RPMI7951 (cell line): ENCODE measurements around the gene RDH8. TPM values are rescaled to one million over a fixed set of nuclear protein-coding genes. Genes with fewer than 3 reads are reported as not detected.
A peak's percentile ranks its signal among the peaks of the same experiment; 100 is the strongest.

Experiments used
- DNase-seq: peaks from one replicate; pipeline ENCODE4 v3.0.0-alpha.2; 2012; ENCODE audit warnings: low read depth
- total RNA-seq: library from RNA; depleted of rRNA; stranded (reverse); fragments of >200 nt; shearing (Covaris generic); gene quantifications from 2 replicates; pipeline ENCODE4 v1.2.3, GENCODE V29; 2014; rRNA removed

RDH8 gene
- total RNA-seq, 1 experiment from 2014 or later = 0.12 TPM

GRCh38 chr19:10036601-10037071, 23.4 kb downstream of the RDH8 start:
- peak; percentile 59 for DNase-seq

GRCh38 chr19:10037367-10037766, 24.1 kb downstream of the RDH8 start:
- no peak for DNase-seq

- DNase-seq = no peak
These were observed 24.5 kb downstream of the RDH8 start for GRCh38 chr19:10037809-10038208.

- DNase-seq = peak; percentile 28
These were observed 30.1 kb downstream of the RDH8 start for GRCh38 chr19:10043286-10043927.

- no peak for DNase-seq
These were observed 31.1 kb downstream of the RDH8 start for GRCh38 chr19:10044390-10044789.

- peak; percentile 18 for DNase-seq
These were observed 32.1 kb downstream of the RDH8 start for GRCh38 chr19:10045371-10045770.

- DNase-seq = no peak
These were observed 36.3 kb downstream of the RDH8 start for GRCh38 chr19:10049626-10050025.

GRCh38 chr19:10052602-10053360, 39.5 kb downstream of the RDH8 start:
- DNase-seq = no peak

- DNase-seq = no peak
These were observed 48.5 kb downstream of the RDH8 start for GRCh38 chr19:10061717-10062310.

GRCh38 chr19:10068205-10068604, 54.9 kb downstream of the RDH8 start:
- peak; percentile 43 for DNase-seq

GRCh38 chr19:10069046-10069445, 55.8 kb downstream of the RDH8 start:
- DNase-seq = peak; percentile 25

- DNase-seq = no peak
These were observed 57.6 kb downstream of the RDH8 start for GRCh38 chr19:10070730-10071446.

Other genes starting within 250 kb of the RDH8 start
- 12.4 and 12.6 TPM in 2 replicates for gene ZNF846, start 244.7 kb upstream of the RDH8 start, total RNA-seq
- gene FBXL12, start 194.4 kb upstream of the RDH8 start, total RNA-seq = 13.9 and 20.9 TPM in 2 replicates
- gene UBL5, start 185.6 kb upstream of the RDH8 start, total RNA-seq = 634 and 688 TPM in 2 replicates
- 137 and 205 TPM in 2 replicates for gene PIN1, start 178.2 kb upstream of the RDH8 start, total RNA-seq
- 0.49 and 1.4 TPM in 2 replicates for gene OLFM2, start 77.0 kb upstream of the RDH8 start, total RNA-seq
- 3.0 and 4.8 TPM in 2 replicates for gene COL5A3, start 3.0 kb upstream of the RDH8 start, total RNA-seq
- 15.6 and 21.9 TPM in 2 replicates for gene SHFL, start 72.8 kb downstream of the RDH8 start, total RNA-seq
- 0.98 TPM in 1 of 2 replicates, not detected in the other for gene ANGPTL6, start 89.2 kb downstream of the RDH8 start, total RNA-seq
- 17.8 and 19.3 TPM in 2 replicates for gene PPAN, start 92.9 kb downstream of the RDH8 start, total RNA-seq
- 1.1 and 1.2 TPM in 2 replicates for gene P2RY11, start 98.2 kb downstream of the RDH8 start, total RNA-seq
- gene EIF3G, start 106.4 kb downstream of the RDH8 start, total RNA-seq = 264 and 284 TPM in 2 replicates
- gene DNMT1, start 181.5 kb downstream of the RDH8 start, total RNA-seq = 100 and 108 TPM in 2 replicates
- gene S1PR2, start 217.8 kb downstream of the RDH8 start, total RNA-seq = 4.7 and 4.9 TPM in 2 replicates
- 57.6 and 71.7 TPM in 2 replicates for gene MRPL4, start 238.7 kb downstream of the RDH8 start, total RNA-seq